GM23248 (cell line): Measurements from ENCODE around the gene ZNF215. TPM values are rescaled to one million over a fixed set of nuclear protein-coding genes. Genes with fewer than 3 reads are reported as not detected.

Source experiments
- DNase-seq: peaks from one replicate; pipeline ENCODE4 v3.0.0-alpha.2; 2015
- H2AFZ ChIP-seq: fragments of 200-600 bp; sonication (generic); 2 replicates; pipeline ENCODE4 v1.6.1; 2016; ENCODE audit warnings: antibody characterized with exemption
- H3F3A ChIP-seq: fragments of 200-600 bp; sonication (generic); 2 replicates; pipeline ENCODE4 v1.6.1; 2016; ENCODE audit warnings: mild to moderate bottlenecking, antibody characterized with exemption, mixed run types; ENCODE audit not compliant: insufficient read depth
- H3K27ac ChIP-seq: fragments of 200-600 bp; sonication (generic); 2 replicates; pipeline ENCODE4 v1.5.1; 2016; ENCODE audit warnings: mild to moderate bottlenecking
- H3K27me3 ChIP-seq: fragments of 200-600 bp; sonication (generic); replicated peaks from 2 replicates; pipeline ENCODE4 v1.6.1; 2016; ENCODE audit warnings: mild to moderate bottlenecking; ENCODE audit not compliant: insufficient read depth
- H3K36me3 ChIP-seq: fragments of 200-600 bp; sonication (generic); 2 replicates; pipeline ENCODE4 v1.6.1; 2016; ENCODE audit warnings: low read depth, mild to moderate bottlenecking
- H3K4me1 ChIP-seq: fragments of 200-600 bp; sonication (generic); 2 replicates; pipeline ENCODE4 v1.6.1; 2016; ENCODE audit warnings: mild to moderate bottlenecking; ENCODE audit not compliant: insufficient read depth
- H3K4me2 ChIP-seq: fragments of 200-600 bp; sonication (generic); one replicate; pipeline ENCODE4 v1.6.1; 2016; ENCODE audit warnings: mild to moderate bottlenecking; ENCODE audit not compliant: unreplicated experiment
- H3K4me3 ChIP-seq: fragments of 200-600 bp; sonication (generic); 2 replicates; pipeline ENCODE4 v1.5.1; 2016; ENCODE audit warnings: mild to moderate bottlenecking
- H3K79me2 ChIP-seq: fragments of 200-600 bp; sonication (generic); 2 replicates; pipeline ENCODE4 v1.6.1; 2016; ENCODE audit warnings: mild to moderate bottlenecking; ENCODE audit not compliant: insufficient read depth
- H3K9ac ChIP-seq: fragments of 200-600 bp; sonication (generic); 2 replicates; pipeline ENCODE4 v1.6.1; 2016; ENCODE audit warnings: mild to moderate bottlenecking
- H3K9me2 ChIP-seq: fragments of 200-600 bp; sonication (generic); 2 replicates; pipeline ENCODE4 v1.6.1; 2016; ENCODE audit warnings: mixed run types, mild to moderate bottlenecking, moderate library complexity; ENCODE audit not compliant: insufficient read depth
- H3K9me3 ChIP-seq: fragments of 200-600 bp; sonication (generic); one replicate; pipeline ENCODE4 v1.6.1; 2017; ENCODE audit warnings: low read depth
- H4K20me1 ChIP-seq: fragments of 200-600 bp; sonication (generic); 2 replicates; pipeline ENCODE4 v1.6.0; 2016; ENCODE audit not compliant: insufficient read depth
- EZH2 ChIP-seq: fragments of 200-600 bp; sonication (generic); IDR thresholded peaks from 2 replicates; pipeline ENCODE4 v1.6.1; 2018; ENCODE audit warnings: antibody characterized with exemption, mild to moderate bottlenecking; ENCODE audit not compliant: insufficient read depth, poor library complexity, severe bottlenecking
- EZH2phosphoT487 ChIP-seq: fragments of 200-600 bp; sonication (generic); IDR thresholded peaks from 2 replicates; pipeline ENCODE4 v1.6.1; 2018; ENCODE audit warnings: antibody characterized with exemption, moderate library complexity, mild to moderate bottlenecking, low read depth; ENCODE audit not compliant: insufficient read depth
- WGBS, 2 experiments: methylation state at CpG; one replicate each; pipeline ENCODE4 v1.1.6; 2015 to 2017; ENCODE audit warnings: low lambda C conversion rate in 2 of 2, low coverage in 1 of 2; ENCODE audit errors: missing lambda C conversion rate in 2 of 2; 5-methylcytosine and 5-hydroxymethylcytosine counted together
- in situ Hi-C: fragments of 300-500 bp; cut with MboI; formaldehyde crosslinking; loops from 2 replicates; pipeline ENCODE4 v1.15.0; 2020
- polyA plus RNA-seq: library from polyadenylated mRNA; unstranded; fragments of >200 nt; fragmentation: Nextera tagmentation; extraction: Ambion mirVana; gene quantifications from 2 replicates; pipeline ENCODE4 v1.2.1, GENCODE V29; 2016
- total RNA-seq: library from RNA; depleted of rRNA; stranded (reverse); fragments of >200 nt; shearing (Covaris generic); gene quantifications from 2 replicates; pipeline ENCODE4 v1.2.3, GENCODE V29; 2014

Gene ZNF215
- total and polyA plus RNA-seq, 2 experiments from 2014 or later: 4.9 to 5.4 TPM

DNA sequence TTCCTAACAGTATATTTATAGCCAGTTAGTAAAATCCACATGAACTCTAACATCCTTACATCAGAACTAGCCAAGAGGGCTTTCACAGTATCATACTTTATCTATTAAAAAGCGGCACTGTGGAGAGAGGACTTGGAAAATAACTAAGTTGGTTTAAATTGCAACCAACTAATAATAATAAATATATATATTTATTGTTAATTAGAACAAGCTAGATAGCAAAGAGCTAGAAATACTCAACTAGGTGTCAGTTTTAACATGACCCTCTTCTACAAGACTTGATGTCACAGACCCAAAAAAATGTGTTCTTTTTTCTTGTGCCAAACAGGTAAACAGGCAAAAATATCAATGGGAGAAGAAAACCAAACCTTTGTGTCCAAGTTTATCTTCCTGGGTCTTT lies 5.5 kb upstream of the ZNF215 start, which contains the start of gene OR2D3:
Gene OR2D3 (plus strand): TSS at position 301 of the 400 bp plus-strand sequence. CDS start 0 bp downstream, at position 301.
- Histone ChIP-seq H3K4me3 (no peak within 1 kb of the TSS), H3K27me3 (no peaks in the 10 kb centered on the region), H2AFZ (no peak within 1 kb of the TSS), H3K9ac (no peak within 1 kb of the TSS), H3K27ac (no peak within 1 kb of the TSS), H4K20me1 (no peaks in the 10 kb centered on the region), H3F3A (peaks cover 4% of the 10 kb centered on the region), H3K4me2 (no peak within 1 kb of the TSS), H3K36me3 (no peaks in the 10 kb centered on the region), H3K79me2 (no peaks in the 10 kb centered on the region), H3K9me2 (no peaks in the 10 kb centered on the region), H3K9me3 (no peaks in the 10 kb centered on the region), H3K4me1 (no peaks in the 10 kb centered on the region)
- no peak for DNase-seq
- in situ Hi-C loops: no loop called here
- TF ChIP-seq EZH2: no peak
- no peak for TF ChIP-seq EZH2phosphoT487
- 98 to 100% methylated on average over 1 of the region's 1 CpG for WGBS, 2 experiments

DNA sequence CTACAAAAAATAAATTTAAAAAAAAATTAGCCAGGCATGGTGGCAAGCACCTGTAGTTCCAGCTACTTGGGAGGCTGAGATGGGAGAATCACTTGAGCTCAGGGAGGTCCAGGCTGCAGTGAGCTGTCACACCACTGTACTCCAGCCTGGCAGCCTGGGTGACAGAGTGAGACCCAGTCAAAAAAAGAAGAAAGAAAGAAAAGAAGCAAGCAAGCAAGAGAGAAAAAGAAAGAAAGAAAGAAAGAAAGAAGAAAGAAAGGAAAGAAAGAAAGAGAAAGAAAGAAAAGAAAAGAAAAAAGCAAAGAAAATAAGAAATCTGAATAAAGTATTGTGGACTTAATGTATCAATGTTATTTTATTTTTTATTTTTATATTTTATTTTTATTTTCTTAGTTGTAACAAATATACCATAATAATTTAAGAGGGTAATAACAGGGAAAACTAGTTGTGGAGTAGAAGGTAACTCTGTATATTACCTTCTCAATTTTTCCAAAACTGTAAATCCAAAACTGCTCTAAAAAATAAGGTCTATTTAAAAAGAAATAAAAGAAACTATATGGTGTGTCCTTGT lies 1.1 kb upstream of the ZNF215 start:
- Histone ChIP-seq H3K4me1 (peaks cover 12% of the 10 kb centered on the region; the same call in 1 of the 2 replicates), H3K36me3 (no peaks in the 10 kb centered on the region), H3K4me2 (peak overlapping the region; percentile 85), H2AFZ (peak overlapping the region; percentile 99; the same call in 1 of the 2 replicates), H3K79me2 (peaks cover 23% of the 10 kb centered on the region), H3K9me3 (no peaks in the 10 kb centered on the region), H3K9me2 (no peaks in the 10 kb centered on the region; the same call in 1 of the 2 replicates), H3K4me3 (peak overlapping the region; percentile 82; the same call in 1 of the 2 replicates), H3K9ac (no peak overlapping the region), H3F3A (peaks cover 18% of the 10 kb centered on the region), H4K20me1 (no peaks in the 10 kb centered on the region), H3K27me3 (no peaks in the 10 kb centered on the region), H3K27ac (peak overlapping the region; percentile 83)
- TF ChIP-seq EZH2 (no peak), EZH2phosphoT487 (no peak)
- DNase-seq: no peak
- in situ Hi-C loops: no loop called here

DNA sequence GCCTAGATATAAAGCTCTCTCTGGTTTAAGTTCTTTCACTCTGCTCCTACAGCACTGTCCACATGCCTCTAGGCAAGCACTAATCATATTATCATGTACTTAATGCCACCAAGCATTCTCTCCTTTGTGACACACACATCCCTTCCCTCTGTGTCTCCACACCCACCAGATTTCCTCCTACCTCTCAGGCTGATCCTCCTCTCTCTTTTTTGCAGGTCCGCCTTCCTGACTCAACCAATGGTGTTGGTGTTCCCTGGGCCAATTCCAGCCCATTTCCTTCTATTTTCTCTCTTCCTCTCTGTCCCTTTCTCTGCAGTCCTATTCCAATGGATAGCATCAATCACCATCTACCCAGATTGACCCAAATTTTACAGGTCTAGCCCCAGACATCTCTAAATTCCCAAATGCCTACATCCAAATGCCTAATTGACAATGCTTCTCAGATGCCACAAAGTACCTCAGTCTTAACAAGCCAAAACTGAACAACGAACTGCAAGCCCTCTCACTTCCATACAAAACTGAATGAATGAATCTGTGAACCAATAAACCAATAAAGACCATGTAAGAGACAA lies 504 bp upstream of the ZNF215 start:
- Histone ChIP-seq H3K4me1 (peaks cover 12% of the 10 kb centered on the region; the same call in 1 of the 2 replicates), H3K4me3 (peak overlapping the region; percentile 82), H3K27me3 (no peaks in the 10 kb centered on the region), H4K20me1 (no peaks in the 10 kb centered on the region), H2AFZ (peak overlapping the region; percentile 99), H3K9me2 (no peaks in the 10 kb centered on the region; the same call in 1 of the 2 replicates), H3K27ac (peak overlapping the region; percentile 83), H3K9me3 (no peaks in the 10 kb centered on the region), H3K9ac (peak overlapping the region; percentile 82), H3K4me2 (peak overlapping the region; percentile 85), H3K36me3 (no peaks in the 10 kb centered on the region), H3F3A (peaks cover 18% of the 10 kb centered on the region), H3K79me2 (peaks cover 23% of the 10 kb centered on the region)
- TF ChIP-seq EZH2phosphoT487: no peak
- TF ChIP-seq EZH2: no peak
- peak; percentile 55 for DNase-seq
- 18 to 33% methylated on average over 2 of the region's 2 CpGs for WGBS, 2 experiments
- in situ Hi-C loops: no loop called here

DNA sequence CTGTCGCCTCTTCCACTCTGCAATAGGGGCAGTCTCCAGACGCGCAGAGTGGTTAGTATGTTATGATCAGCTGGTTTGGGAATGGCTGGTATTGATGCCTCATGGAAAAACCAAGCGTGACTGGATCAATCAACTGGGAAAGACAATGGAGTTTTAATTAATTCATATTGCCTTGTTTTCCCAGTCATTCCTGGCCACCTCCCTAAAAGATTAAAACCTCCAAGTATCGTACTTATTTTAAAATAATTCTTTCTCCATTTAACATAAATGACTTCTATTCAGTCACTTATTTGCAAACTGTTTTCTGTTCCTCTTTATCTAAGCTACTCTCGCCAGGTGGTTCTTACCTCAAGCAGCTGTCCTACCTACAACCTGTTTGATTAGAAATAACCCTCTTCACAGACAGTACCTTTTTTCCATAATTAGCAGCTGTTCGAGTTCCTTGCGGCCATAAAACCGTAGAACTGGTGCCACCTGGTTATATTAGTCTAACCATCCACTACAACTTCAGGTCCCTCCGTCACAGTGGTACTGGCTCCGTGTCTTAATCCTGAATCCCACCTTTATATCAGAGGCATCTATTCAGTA lies 898 bp downstream of the ZNF215 start:
- Histone ChIP-seq H2AFZ (peak overlapping the region; percentile 99), H3K4me1 (peaks cover 12% of the 10 kb centered on the region; the same call in 1 of the 2 replicates), H3K4me3 (peak overlapping the region; percentile 82), H3K27me3 (no peaks in the 10 kb centered on the region), H3K9me3 (no peaks in the 10 kb centered on the region), H3K36me3 (no peaks in the 10 kb centered on the region), H3K9me2 (no peaks in the 10 kb centered on the region; the same call in 1 of the 2 replicates), H4K20me1 (no peaks in the 10 kb centered on the region), H3K9ac (peak overlapping the region; percentile 82), H3K27ac (peak overlapping the region; percentile 83), H3F3A (peaks cover 18% of the 10 kb centered on the region), H3K4me2 (peak overlapping the region; percentile 85), H3K79me2 (peaks cover 23% of the 10 kb centered on the region)
- DNase-seq: peak; percentile 9
- WGBS, 2 experiments: 22 to 23% methylated on average over 11 of the region's 11 CpGs
- in situ Hi-C loops: no loop called here
- TF ChIP-seq EZH2: no peak
- TF ChIP-seq EZH2phosphoT487: no peak
